ENCODE measurements around the gene TBC1D12.

GRCh38 chr10:94578790-94579189, 176.4 kb downstream of the TBC1D12 start:
- no peak for TF ChIP-seq CTCF (IDR thresholded peaks at IDR 0.05; ENCODE audit: low read length)
- no peak for TF ChIP-seq EZH2 (optimal IDR thresholded peaks at IDR 0.05; ENCODE audit: low read depth, low read length)

All from MM.1S (cell line).